Smooth muscle cell (in vitro differentiated cells): Measurements from ENCODE around the gene ADAMTSL5. TPM values are rescaled to one million over a fixed set of nuclear protein-coding genes. Genes with fewer than 3 reads are reported as not detected.

Source experiments
- DNase-seq: peaks from one replicate; lab custom pipeline; 2025; ENCODE audit not compliant: unreplicated experiment; lab: John Stamatoyannopoulos, UW
- H2AFZ ChIP-seq: fragments of 200-600 bp; sonication (generic); 2 replicates; pipeline ENCODE4 v1.6.0; 2016; ENCODE audit warnings: antibody characterized with exemption, low read depth, mild to moderate bottlenecking
- H3F3A ChIP-seq: fragments of 200-600 bp; sonication (generic); 2 replicates; pipeline ENCODE4 v1.6.0; 2017; ENCODE audit warnings: antibody characterized with exemption, low read depth
- H3K27ac ChIP-seq: fragments of 200-600 bp; sonication (generic); 2 replicates; pipeline ENCODE4 v1.5.1; 2016; ENCODE audit warnings: low read depth, mild to moderate bottlenecking
- H3K27me3 ChIP-seq: fragments of 200-600 bp; sonication (generic); 2 replicates; pipeline ENCODE4 v1.6.1; 2016; ENCODE audit warnings: low read depth, mild to moderate bottlenecking
- H3K36me3 ChIP-seq: fragments of 200-600 bp; sonication (generic); 2 replicates; pipeline ENCODE4 v1.5.1; 2016; ENCODE audit warnings: low read depth
- H3K4me1 ChIP-seq: fragments of 200-600 bp; sonication (generic); 2 replicates; pipeline ENCODE4 v1.5.1; 2016; ENCODE audit warnings: low read depth
- H3K4me2 ChIP-seq: fragments of 200-600 bp; sonication (generic); 2 replicates; pipeline ENCODE4 v1.6.0; 2016; ENCODE audit warnings: mild to moderate bottlenecking
- H3K4me3 ChIP-seq: fragments of 200-600 bp; sonication (generic); 2 replicates; pipeline ENCODE4 v1.5.1; 2016; ENCODE audit warnings: mild to moderate bottlenecking
- H3K79me2 ChIP-seq: fragments of 200-600 bp; sonication (generic); 2 replicates; pipeline ENCODE4 v1.6.0; 2016; ENCODE audit warnings: low read depth, mild to moderate bottlenecking
- H3K9ac ChIP-seq: fragments of 200-600 bp; sonication (generic); 2 replicates; pipeline ENCODE4 v1.6.0; 2016; ENCODE audit warnings: low read depth
- H3K9me3 ChIP-seq: fragments of 200-600 bp; sonication (generic); replicated peaks from 2 replicates; pipeline ENCODE4 v1.5.1; 2016; ENCODE audit warnings: low read depth
- H4K20me1 ChIP-seq: fragments of 200-600 bp; sonication (generic); 2 replicates; pipeline ENCODE4 v1.6.0; 2016; ENCODE audit warnings: low read depth
- WGBS: methylation state at CpG from one replicate; pipeline ENCODE4 v1.1.7; 2016; ENCODE audit warnings: low lambda C conversion rate; 5-methylcytosine and 5-hydroxymethylcytosine counted together
- polyA plus RNA-seq: library from polyadenylated mRNA; unstranded; fragments of >200 nt; fragmentation: Nextera tagmentation; extraction: Ambion mirVana; gene quantifications from 2 replicates; pipeline ENCODE4 v1.2.1, GENCODE V29; 2016
- total RNA-seq: library from RNA; depleted of rRNA; stranded (reverse); fragments of >200 nt; gene quantifications from 2 replicates; pipeline ENCODE4 v1.2.3, GENCODE V29; 2014
- TF ChIP-seq, protein P1 (sequence below): fragments of 200-600 bp; sonication (generic); IDR thresholded peaks from 2 replicates; pipeline ENCODE4 v1.5.1; 2017; ENCODE audit warnings: borderline replicate concordance, mild to moderate bottlenecking, antibody characterized with exemption; ENCODE audit not compliant: insufficient read depth, poor library complexity, severe bottlenecking

ADAMTSL5 gene
- total and polyA plus RNA-seq, 2 experiments from 2014 or later, result 16.4 to 24.3 TPM

DNA sequence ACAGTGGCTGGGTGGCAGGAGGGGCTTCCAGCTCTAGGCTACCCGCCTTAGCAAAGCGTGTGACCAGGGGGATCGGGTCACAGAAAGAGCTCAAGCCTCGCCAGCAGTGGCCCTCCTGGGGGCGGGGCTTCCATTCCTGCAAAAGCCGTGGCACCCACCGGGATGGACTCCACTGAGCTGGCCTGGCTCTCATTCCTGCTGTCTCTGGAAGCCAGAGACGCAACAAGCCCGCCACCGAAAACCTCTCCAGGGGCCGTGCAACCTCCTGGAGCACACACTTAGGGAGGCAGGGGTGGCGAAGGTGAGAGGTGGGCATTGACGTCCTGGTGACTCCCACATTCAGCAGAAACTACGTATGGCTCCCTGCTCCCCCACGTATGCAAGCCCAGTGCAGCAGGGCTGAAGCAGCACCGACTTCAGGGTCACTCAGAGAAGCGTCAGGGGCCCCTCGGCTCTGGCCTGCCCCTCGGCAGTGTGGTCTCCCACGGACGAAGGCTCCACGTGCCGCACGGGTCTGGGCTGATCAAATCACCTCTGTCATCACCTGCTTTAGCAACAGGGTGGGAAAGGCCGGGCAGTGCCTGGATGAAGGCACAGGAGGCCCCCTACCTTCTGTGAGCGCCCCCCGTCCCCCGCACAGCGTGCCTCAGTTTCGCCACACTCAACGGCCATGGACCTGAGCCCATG is 36.9 kb downstream of the ADAMTSL5 start:
- peaks cover 30% of the 10 kb centered on the region for H3K27me3 ChIP-seq
- TF ChIP-seq, protein P1, sequence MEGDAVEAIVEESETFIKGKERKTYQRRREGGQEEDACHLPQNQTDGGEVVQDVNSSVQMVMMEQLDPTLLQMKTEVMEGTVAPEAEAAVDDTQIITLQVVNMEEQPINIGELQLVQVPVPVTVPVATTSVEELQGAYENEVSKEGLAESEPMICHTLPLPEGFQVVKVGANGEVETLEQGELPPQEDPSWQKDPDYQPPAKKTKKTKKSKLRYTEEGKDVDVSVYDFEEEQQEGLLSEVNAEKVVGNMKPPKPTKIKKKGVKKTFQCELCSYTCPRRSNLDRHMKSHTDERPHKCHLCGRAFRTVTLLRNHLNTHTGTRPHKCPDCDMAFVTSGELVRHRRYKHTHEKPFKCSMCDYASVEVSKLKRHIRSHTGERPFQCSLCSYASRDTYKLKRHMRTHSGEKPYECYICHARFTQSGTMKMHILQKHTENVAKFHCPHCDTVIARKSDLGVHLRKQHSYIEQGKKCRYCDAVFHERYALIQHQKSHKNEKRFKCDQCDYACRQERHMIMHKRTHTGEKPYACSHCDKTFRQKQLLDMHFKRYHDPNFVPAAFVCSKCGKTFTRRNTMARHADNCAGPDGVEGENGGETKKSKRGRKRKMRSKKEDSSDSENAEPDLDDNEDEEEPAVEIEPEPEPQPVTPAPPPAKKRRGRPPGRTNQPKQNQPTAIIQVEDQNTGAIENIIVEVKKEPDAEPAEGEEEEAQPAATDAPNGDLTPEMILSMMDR, result no peak
- H3K9me3 ChIP-seq, result no peaks in the 10 kb centered on the region
- H3K4me3 ChIP-seq, result no peak overlapping the region
- no peak overlapping the region for H2AFZ ChIP-seq
- peaks cover 77% of the 10 kb centered on the region for H4K20me1 ChIP-seq
- H3K4me1 ChIP-seq, result peaks cover 4% of the 10 kb centered on the region
- DNase-seq, result no peak
- no peaks in the 10 kb centered on the region for H3K36me3 ChIP-seq
- peaks cover 19% of the 10 kb centered on the region for H3K79me2 ChIP-seq
- no peak overlapping the region for H3K27ac ChIP-seq
- no peak overlapping the region for H3K4me2 ChIP-seq
- 96% methylated on average over 28 of the region's 31 CpGs for WGBS
- H3K9ac ChIP-seq, result no peak overlapping the region
- H3F3A ChIP-seq, result no peaks in the 10 kb centered on the region

DNA sequence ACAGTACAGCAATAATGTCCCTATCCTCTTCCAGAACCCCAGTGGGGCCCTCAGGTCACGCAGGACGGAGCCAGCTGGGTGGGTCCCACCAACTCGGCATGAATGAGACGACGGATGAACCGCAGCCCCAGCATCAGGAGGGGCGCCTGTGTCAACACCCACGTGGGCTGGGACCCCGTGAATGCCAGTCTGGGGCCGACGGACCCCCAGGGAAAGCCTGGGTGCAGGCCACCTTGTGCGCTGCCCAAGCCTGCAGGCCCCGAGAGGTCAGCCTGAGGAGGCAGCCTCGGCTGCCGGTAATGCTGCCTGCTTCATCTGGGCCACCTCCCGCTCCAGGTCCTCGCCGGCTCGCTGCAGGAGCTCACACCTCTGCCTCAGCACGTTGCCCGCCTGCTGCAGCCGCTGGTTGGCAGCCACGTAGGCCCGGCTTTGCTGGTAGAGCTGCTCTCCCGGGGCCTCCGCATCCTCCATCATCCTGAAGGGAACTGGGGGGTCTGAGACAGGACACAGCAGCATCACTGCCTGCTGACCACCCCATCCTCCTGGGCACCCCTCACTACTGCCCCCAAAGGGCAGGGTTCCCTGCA is 38.0 kb downstream of the ADAMTSL5 start:
- Histone ChIP-seq H4K20me1 (peaks cover 88% of the 10 kb centered on the region), H3K4me2 (no peak overlapping the region), H2AFZ (no peak overlapping the region), H3K79me2 (peaks cover 19% of the 10 kb centered on the region), H3K27me3 (peaks cover 41% of the 10 kb centered on the region), H3K4me1 (peaks cover 9% of the 10 kb centered on the region), H3F3A (no peaks in the 10 kb centered on the region), H3K36me3 (no peaks in the 10 kb centered on the region), H3K9me3 (no peaks in the 10 kb centered on the region), H3K9ac (no peak overlapping the region), H3K27ac (no peak overlapping the region), H3K4me3 (no peak overlapping the region)
- TF ChIP-seq, protein P1, result no peak
- no peak for DNase-seq
- WGBS, result 96% methylated on average over 26 of the region's 26 CpGs

DNA sequence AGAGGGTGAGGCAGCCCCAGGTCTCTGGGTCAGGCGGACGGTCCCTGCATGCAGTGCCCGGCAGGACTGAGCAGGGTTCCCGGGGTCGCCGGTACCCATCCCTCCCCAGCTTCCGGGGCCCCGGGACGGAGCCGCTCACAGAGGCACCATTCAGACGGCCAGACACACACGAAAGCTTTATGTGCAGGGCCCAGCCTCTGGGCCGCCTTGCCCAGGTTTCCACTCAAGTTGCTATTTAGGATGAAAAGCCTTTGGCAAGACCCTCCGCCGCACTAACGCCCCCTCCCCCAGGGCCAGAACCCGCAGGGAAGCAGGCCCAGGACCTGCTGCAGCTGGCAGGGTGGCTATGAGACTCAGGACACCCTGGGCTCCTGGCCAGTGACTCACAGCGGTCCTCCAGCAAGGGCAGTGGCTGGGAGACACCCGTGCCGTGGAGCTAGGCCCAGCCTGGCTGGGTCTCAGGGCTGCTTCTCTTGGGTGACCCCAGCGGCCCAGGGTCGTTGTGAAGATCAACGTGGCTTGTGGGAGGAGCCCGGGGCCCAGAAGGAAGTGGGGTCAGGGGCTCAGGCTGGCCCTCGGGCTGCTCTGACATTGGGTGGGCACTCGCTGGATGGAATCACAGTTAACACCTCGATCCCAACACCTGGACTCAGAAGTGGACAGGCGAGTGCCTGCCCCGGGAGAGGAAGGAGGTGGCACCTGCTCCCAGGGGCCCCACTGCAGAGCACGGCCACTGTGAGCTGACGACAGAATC is 38.6 kb downstream of the ADAMTSL5 start:
- Histone ChIP-seq H3K4me3 (no peak overlapping the region), H3K4me1 (peaks cover 12% of the 10 kb centered on the region), H2AFZ (no peak overlapping the region), H3K27me3 (peaks cover 44% of the 10 kb centered on the region), H3K79me2 (peaks cover 19% of the 10 kb centered on the region), H3K9ac (no peak overlapping the region), H3K4me2 (no peak overlapping the region), H3F3A (no peaks in the 10 kb centered on the region), H3K27ac (no peak overlapping the region), H4K20me1 (peaks cover 91% of the 10 kb centered on the region), H3K36me3 (no peaks in the 10 kb centered on the region), H3K9me3 (no peaks in the 10 kb centered on the region)
- TF ChIP-seq, protein P1, result no peak
- no peak for DNase-seq
- WGBS, result 87% methylated on average over 30 of the region's 31 CpGs
